ENCODE measurements around the gene GPR52.
A peak's percentile ranks its signal among the peaks of the same experiment; 100 is the strongest.
"Not testable (repeated sequence)": the region's sequence is repeated elsewhere in the genome, so short reads cannot be mapped to it uniquely, and the experiment has no call there.

GPR52 gene

GRCh38 chr1:174447866-174448530 lies at the start of gene GPR52:
Gene GPR52 (plus strand): TSS chr1:174447964. CDS start chr1:174448112, 148 bp downstream.
- FAIRE-seq: no peak

GRCh38 chr1:174398246-174398645 lies 49.5 kb upstream of the GPR52 start:
- no peak for FAIRE-seq

- FAIRE-seq: no peak
Measured at GRCh38 chr1:174399211-174399610, 48.6 kb upstream of the GPR52 start.

- FAIRE-seq: no peak
Measured at GRCh38 chr1:174401075-174401474, 46.7 kb upstream of the GPR52 start.

- no peak for FAIRE-seq
Measured at GRCh38 chr1:174405219-174405618, 42.5 kb upstream of the GPR52 start.

- no peak for FAIRE-seq
Measured at GRCh38 chr1:174406421-174406820, 41.3 kb upstream of the GPR52 start.

GRCh38 chr1:174407665-174408064 lies 40.1 kb upstream of the GPR52 start:
- no peak for FAIRE-seq

GRCh38 chr1:174408146-174408545 lies 39.6 kb upstream of the GPR52 start:
- no peak for FAIRE-seq

- FAIRE-seq: not testable (repeated sequence)
Measured at GRCh38 chr1:174409801-174410200, 38.0 kb upstream of the GPR52 start.

- FAIRE-seq: peak; percentile 70
Measured at GRCh38 chr1:174413632-174414031, 34.1 kb upstream of the GPR52 start.

GRCh38 chr1:174414203-174414602 lies 33.6 kb upstream of the GPR52 start:
- FAIRE-seq: peak; percentile 74

- FAIRE-seq: peak; percentile 37
Measured at GRCh38 chr1:174415506-174415905, 32.3 kb upstream of the GPR52 start.

- no peak for FAIRE-seq
Measured at GRCh38 chr1:174417921-174418320, 29.8 kb upstream of the GPR52 start.

GRCh38 chr1:174425121-174425520 lies 22.6 kb upstream of the GPR52 start:
- FAIRE-seq: no peak

GRCh38 chr1:174426153-174426552 lies 21.6 kb upstream of the GPR52 start:
- no peak for FAIRE-seq

GRCh38 chr1:174428033-174428432 lies 19.7 kb upstream of the GPR52 start:
- FAIRE-seq: peak; percentile 58

GRCh38 chr1:174428739-174429138 lies 19.0 kb upstream of the GPR52 start:
- peak; percentile 65 for FAIRE-seq

GRCh38 chr1:174433451-174433850 lies 14.3 kb upstream of the GPR52 start:
- no peak for FAIRE-seq

GRCh38 chr1:174445351-174445750 lies 2.4 kb upstream of the GPR52 start:
- FAIRE-seq: no peak

- FAIRE-seq: no peak
Measured at GRCh38 chr1:174445817-174446216, 1.9 kb upstream of the GPR52 start.

GRCh38 chr1:174448531-174448883 lies 743 bp downstream of the GPR52 start:
- FAIRE-seq: no peak

GRCh38 chr1:174448974-174449373 lies 1.2 kb downstream of the GPR52 start:
- FAIRE-seq: no peak

GRCh38 chr1:174451408-174451807 lies 3.6 kb downstream of the GPR52 start:
- FAIRE-seq: no peak

GRCh38 chr1:174465855-174466254 lies 18.1 kb downstream of the GPR52 start:
- no peak for FAIRE-seq

- FAIRE-seq: no peak
Measured at GRCh38 chr1:174466607-174467006, 18.8 kb downstream of the GPR52 start.

Data from TTC549 (cell line).